ENCODE measurements around the gene C9orf50.

The C9orf50 gene

DNA sequence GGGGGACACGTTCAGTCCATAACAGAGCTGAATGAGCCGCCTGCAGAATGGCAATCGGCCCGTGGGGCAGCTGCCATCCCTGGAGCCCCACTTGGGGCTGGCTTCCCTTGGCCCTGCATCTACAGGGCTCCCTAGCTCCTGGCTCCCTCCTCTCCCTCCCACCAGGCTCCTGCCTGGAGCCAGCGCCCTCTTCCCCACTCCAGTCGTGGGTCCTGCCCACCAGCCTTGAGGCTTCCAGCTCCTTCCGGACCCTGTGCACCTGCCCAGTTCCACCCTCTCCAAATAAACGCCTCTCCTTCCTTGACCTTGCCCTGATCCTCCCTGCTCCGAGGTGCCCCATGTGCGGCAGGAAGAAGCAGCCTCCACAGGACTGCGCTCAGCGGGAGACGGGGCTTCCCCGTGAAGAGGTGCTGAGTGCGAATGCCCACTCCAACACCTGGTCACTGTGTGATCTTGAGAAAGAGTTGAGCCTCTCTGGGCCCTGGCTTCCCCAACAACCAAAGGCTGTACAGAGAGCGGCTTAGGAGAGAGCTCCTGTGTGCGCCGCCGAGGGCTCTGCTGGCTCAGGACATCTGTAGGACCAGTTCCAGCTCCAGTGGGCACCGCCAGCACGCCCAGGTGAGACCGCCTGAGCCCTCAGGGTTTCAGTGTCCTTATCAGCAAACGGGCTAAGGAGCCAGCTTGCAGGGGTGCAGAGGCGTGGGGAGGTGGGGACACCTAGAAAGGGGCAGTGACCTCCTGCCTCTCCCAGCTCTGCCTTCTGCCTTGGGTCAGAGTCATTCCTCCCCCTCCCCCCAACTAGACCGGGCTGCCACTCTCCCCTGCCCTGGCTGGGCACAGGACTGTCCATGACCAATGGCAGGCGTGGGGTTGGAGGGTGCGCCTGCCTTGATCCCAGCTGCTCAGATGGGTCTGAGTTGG, 12.1 kb downstream of the C9orf50 start:
- DNase-seq (ENCODE audit: low spot score) = no peak
- TF ChIP-seq, protein P1, sequence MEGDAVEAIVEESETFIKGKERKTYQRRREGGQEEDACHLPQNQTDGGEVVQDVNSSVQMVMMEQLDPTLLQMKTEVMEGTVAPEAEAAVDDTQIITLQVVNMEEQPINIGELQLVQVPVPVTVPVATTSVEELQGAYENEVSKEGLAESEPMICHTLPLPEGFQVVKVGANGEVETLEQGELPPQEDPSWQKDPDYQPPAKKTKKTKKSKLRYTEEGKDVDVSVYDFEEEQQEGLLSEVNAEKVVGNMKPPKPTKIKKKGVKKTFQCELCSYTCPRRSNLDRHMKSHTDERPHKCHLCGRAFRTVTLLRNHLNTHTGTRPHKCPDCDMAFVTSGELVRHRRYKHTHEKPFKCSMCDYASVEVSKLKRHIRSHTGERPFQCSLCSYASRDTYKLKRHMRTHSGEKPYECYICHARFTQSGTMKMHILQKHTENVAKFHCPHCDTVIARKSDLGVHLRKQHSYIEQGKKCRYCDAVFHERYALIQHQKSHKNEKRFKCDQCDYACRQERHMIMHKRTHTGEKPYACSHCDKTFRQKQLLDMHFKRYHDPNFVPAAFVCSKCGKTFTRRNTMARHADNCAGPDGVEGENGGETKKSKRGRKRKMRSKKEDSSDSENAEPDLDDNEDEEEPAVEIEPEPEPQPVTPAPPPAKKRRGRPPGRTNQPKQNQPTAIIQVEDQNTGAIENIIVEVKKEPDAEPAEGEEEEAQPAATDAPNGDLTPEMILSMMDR (IDR thresholded peaks at IDR 0.05; ENCODE audit: extremely low read depth, missing control alignments) = no peak

DNA sequence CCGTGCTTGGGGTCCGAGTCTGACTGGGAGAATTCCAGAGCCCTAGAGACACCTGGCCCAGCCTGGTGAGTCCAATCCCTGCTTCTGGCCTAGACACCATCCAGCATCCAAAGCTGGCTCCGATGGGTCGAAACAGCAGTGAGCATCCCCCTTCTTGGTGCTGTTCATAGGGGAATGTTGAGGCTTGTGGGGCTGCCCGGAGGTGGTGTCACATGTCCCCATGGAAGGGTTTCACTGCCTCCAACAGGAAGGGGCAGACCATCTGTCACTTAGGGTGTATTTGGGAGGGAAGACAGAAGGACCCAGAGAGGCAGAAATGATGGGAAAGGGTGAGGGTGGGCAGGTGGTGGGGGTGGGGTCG, 13.9 kb downstream of the C9orf50 start:
- DNase-seq (ENCODE audit: low spot score) = no peak
- TF ChIP-seq, protein P1 (IDR thresholded peaks at IDR 0.05; ENCODE audit: extremely low read depth, missing control alignments) = no peak

DNA sequence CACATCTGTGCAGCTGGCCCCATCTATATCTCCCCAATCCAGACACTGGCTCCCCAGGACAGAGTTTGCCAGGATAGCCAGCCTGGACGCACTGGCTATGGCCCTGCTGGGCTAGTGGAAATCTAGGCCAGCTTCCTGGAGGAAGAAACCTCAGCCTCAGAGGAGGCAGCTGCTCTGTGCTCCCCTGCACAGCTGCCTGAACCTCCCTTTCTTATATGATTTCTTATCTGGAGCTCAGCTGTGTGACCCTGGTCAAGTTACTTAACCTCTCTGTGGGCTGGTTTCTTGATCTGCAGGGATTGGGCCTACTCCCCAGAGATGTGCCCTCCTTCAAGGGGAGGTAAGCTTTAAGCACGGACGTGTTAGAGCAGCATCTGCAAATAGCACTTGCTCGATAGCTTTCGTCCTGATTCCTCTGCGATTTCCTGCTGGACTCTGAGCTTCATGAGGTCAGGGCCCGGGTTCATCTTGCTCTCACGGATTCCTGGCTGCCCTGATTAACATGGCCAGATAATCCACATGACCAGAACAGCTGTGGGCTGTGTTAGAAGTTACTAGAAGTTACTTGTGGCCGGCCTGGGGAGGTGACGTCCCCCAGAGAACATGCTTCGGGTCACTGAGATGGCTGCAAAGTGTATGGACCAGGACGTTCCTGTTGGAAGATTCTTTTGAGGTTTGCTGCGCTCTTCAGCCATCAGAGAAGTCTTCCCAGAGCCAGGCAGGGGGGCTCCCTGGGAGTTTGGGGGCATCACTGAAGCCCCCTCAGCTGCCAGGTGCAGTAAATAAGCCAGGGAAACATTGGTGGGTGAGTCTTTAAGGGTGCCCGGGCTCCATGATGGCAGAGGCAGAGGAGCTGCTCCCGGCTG, 14.5 kb downstream of the C9orf50 start:
- TF ChIP-seq, protein P1 (IDR thresholded peaks at IDR 0.05; ENCODE audit: extremely low read depth, missing control alignments) = no peak

DNA sequence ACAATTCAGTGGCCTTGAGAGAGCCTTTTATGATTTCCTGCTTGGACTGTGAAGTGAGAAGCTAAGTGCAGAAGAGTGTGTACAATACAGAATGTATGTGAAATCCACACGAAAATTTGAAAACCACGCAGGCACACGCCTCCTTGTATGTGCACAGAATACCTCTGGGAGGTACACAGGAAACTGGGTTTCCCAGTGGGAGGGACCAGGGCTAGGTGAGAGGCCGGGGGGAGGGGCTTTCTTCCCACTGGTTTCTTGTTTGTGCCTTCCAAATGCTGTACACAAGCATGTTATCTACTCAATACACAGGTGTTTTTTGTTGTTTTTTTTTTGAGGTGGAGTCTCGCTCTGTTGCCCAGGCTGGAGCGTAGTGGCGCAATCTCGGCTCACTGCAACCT, 16.1 kb downstream of the C9orf50 start:
- TF ChIP-seq, protein P1 (IDR thresholded peaks at IDR 0.05; ENCODE audit: extremely low read depth, missing control alignments) = no peak
- no peak for DNase-seq (ENCODE audit: low spot score)

More for the DNA sequence above, 14.5 kb downstream of the C9orf50 start:
- no peak for DNase-seq (ENCODE audit: low spot score)

DNA sequence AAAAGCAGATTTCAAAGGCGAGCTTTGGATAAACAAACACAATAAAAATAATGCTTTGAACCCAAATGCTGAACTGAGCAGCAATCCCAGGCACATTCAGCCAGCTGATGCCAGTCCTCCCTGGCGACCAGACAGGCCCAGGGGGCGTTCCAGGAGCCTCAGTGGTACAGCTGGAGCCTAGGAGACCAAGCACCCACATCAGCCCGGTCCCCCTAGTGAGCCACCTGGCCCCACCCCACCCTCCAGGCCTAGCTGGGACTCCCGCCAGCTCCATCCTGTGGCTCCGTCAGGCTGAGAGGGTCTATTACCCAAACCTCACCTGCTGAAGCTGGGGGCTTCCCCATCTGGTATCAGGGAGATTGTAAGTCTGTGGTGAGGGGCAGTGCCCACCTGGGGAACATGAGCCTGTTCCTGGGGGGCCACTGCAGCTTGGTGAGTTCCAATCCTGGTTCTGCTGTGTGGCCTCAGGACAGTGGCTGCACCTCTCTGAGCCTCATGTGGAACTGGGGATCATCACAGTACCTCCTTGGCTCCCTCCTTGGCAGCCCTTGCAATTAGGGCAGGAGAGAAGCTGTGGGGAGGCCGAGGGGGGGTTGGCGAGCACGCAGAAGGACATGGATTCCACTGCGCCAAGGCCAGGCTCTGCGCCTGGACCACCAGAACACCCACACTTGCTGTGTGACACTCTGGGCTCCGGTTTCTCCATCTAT, 16.7 kb downstream of the C9orf50 start:
- TF ChIP-seq, protein P1 (IDR thresholded peaks at IDR 0.05; ENCODE audit: extremely low read depth, missing control alignments) = no peak
- no peak for DNase-seq (ENCODE audit: low spot score)

DNA sequence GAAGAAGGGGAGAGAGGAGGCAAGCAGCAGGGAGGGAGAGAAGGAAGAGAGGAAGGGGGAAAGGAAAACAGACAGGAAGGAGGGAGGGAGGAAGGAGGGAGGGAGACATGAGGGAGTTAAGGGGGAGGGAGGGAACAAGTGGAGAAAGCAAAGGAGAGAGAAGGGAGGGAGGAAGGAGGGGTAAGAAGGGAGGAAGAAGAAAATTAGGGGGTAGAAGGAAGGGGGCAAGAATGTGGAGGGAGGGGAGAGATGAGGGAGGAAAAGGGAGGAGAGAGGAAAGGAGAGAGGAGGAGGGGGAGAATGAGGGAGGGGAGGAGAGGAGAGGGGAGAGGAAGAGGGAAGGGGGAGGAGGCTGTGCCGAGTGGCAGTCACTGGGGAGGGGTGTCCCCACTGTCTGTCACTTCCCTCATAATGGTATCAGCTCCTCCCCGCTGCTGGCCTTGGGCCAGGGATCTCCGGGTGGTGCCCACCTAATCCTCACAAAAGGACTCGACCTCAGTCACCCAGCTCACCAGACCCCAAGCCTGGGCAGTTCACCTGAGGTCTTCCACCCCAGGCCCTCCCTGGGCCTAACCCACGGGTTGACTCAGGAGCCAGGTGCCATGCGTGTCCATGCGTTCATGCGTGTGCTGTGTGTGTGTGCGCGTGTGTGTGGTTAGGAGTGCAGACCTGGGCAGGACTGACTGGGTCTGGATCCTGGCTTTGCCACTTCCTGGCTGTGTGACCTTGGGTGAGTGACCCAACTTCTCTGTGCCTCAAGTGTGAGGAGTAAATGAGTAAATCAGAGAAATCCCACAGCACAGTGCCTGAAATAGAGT, 18.1 kb downstream of the C9orf50 start:
- DNase-seq (ENCODE audit: low spot score) = no peak
- TF ChIP-seq, protein P1 (IDR thresholded peaks at IDR 0.05; ENCODE audit: extremely low read depth, missing control alignments) = no peak
